ENCODE data around the gene KRT23. TPM values are rescaled to one million over a fixed set of nuclear protein-coding genes. Genes with fewer than 3 reads are reported as not detected.

Gene KRT23
- total RNA-seq = not detected

GRCh38 chr17:40937384-40937819 lies at the start of gene KRT23:
KRT23 (minus strand) TSS chr17:40937646; CDS start chr17:40936603, 1,043 bp downstream.
- no peak for DNase-seq

- no peak for DNase-seq
Measured at GRCh38 chr17:40986920-40987319, 49.5 kb upstream of the KRT23 start.

GRCh38 chr17:40984226-40984625 lies 46.8 kb upstream of the KRT23 start, which contains the start of gene KRT40:
KRT40 (minus strand) TSS chr17:40984326; CDS start chr17:40984273, 53 bp downstream.
- DNase-seq = no peak

- DNase-seq = no peak
Measured at GRCh38 chr17:40981115-40981514, 43.7 kb upstream of the KRT23 start.

- no peak for DNase-seq
Measured at GRCh38 chr17:40980596-40980995, 43.1 kb upstream of the KRT23 start.

- DNase-seq = no peak
Measured at GRCh38 chr17:40980117-40980516, 42.7 kb upstream of the KRT23 start.

GRCh38 chr17:40978575-40979151 lies 41.2 kb upstream of the KRT23 start:
- no peak for DNase-seq

GRCh38 chr17:40975516-40975915 lies 38.1 kb upstream of the KRT23 start:
- no peak for DNase-seq

- no peak for DNase-seq
Measured at GRCh38 chr17:40974366-40974765, 36.9 kb upstream of the KRT23 start.

- no peak for DNase-seq
Measured at GRCh38 chr17:40967582-40967981, 30.1 kb upstream of the KRT23 start.

GRCh38 chr17:40966848-40967247 lies 29.4 kb upstream of the KRT23 start, which contains the start of gene KRT39:
KRT39 (minus strand) TSS chr17:40966948; CDS start chr17:40966856, 92 bp downstream.
- DNase-seq = no peak

GRCh38 chr17:40963838-40964237 lies 26.4 kb upstream of the KRT23 start:
- DNase-seq = no peak

GRCh38 chr17:40962059-40962561 lies 24.7 kb upstream of the KRT23 start:
- DNase-seq = no peak

GRCh38 chr17:40961591-40961990 lies 24.1 kb upstream of the KRT23 start:
- no peak for DNase-seq

GRCh38 chr17:40960144-40960543 lies 22.7 kb upstream of the KRT23 start:
- DNase-seq = no peak

- no peak for DNase-seq
Measured at GRCh38 chr17:40958086-40958953, 20.9 kb upstream of the KRT23 start.

- no peak for DNase-seq
Measured at GRCh38 chr17:40956401-40957254, 19.2 kb upstream of the KRT23 start.

- no peak for DNase-seq
Measured at GRCh38 chr17:40953881-40954280, 16.4 kb upstream of the KRT23 start.

- no peak for DNase-seq
Measured at GRCh38 chr17:40952661-40953060, 15.2 kb upstream of the KRT23 start.

GRCh38 chr17:40952154-40952553 lies 14.7 kb upstream of the KRT23 start:
- DNase-seq = no peak

GRCh38 chr17:40951011-40951622 lies 13.7 kb upstream of the KRT23 start:
- DNase-seq = no peak

GRCh38 chr17:40950176-40950575 lies 12.7 kb upstream of the KRT23 start:
- DNase-seq = no peak
